Measurements from ENCODE around the gene CCDC154.
"Not testable (repeated sequence)": the region's sequence is repeated elsewhere in the genome, so short reads cannot be mapped to it uniquely, and the experiment has no call there.

Gene CCDC154

DNA sequence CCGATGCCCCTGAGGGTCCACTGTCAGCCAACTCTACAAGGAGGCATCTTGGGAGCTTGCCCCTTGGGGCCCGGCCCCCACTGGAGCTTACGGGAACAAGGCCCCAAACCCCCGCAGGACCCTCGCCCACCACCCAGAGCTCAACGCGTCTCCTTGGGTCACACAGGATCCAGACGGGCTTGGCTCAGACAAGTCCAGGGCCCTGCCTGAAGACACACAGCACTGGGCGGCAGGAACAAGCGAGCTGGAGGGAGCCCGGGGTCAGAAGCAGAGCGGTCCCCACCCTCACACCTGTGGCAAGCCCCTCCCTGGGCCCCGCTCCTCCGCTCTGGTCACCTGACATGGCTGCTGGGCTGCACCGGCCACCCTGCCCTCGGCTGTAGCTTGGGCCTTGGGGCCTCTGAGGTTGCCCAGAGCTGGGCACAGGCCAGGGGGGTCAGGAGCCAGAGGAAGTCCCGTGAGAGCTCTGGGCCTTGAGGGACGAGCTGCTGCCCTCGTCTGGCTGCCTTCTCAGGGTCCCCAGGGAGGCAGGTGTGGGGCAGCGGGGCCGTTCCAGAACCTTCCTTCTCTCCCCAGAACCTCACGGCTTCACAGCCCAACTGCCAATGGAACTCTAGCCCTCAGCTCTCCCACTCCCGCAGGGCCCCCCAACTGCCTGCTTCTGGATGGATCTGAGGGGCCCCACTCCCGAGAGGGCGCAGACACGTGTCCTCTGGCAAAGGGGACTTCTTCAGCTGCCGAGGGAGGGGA is at the start of gene CCDC154:
Gene CCDC154 (minus strand): TSS at position 577 of the 750 bp plus-strand sequence. CDS start 234 bp downstream, at position 343.
- in situ Hi-C loops (cut with MboI; ENCODE audit: low sequenced_read_pairs), result no loop called here

DNA sequence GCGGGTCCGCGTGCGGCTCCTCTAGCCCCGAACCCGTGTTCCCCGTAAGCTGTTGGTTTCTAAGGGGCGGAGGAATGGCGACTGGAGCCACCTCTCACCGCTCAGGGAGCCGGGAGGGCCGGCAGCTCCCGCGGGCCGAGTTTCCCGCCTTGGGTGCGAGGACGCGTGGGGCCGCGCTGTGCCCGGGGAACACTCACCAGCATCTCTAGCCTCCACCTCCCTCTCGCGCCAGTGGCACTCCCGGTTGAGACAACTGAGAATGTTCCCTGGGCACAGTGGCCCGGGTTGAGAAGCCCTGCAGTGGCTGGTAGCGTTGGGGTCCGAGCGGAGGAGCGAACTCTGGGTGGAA is 49.4 kb upstream of the CCDC154 start:
- in situ Hi-C loops (cut with MboI; ENCODE audit: low sequenced_read_pairs), result no loop called here

DNA sequence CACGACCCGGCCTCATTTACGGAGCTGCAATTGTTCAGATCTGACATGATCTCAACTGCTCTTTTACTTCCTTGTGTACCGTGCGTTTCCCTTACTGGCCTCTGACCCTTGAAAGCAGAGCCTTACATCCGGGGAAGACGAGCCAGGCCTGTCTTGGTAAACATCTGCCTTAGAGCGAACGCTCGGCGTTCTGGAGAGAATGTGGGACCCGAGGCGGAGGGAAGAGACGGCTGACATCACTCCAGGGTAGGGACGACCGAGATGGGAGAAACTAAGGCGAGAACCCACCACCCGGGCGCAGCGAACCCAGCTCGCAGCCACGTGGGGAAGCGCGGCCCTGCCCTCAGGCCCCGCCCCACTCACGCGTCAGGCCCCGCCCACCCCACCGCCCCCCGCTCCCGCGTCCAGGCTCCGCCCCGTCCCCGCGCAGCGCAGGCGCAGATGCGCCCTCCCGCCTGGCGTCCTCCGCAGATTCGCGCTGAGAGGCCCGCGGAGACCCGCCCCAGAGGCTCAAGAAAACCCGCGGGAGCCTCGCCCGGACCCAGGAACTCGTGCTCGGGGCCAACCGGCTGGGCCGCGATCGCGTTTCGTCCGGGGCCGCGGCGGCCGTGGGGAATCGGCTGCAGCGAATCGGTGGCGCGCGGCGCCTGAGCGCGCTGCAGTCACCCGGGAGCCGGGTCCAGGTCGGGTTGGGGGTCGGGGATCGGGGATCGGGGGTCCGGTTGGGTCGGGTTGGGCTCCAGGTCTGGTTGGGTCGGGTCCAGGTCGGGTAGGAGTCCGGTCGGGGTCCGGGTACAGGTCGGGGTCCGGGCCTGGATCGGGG is 48.8 kb upstream of the CCDC154 start, which contains the start of gene TELO2:
Gene TELO2 (plus strand): TSS at position 438 of the 823 bp plus-strand sequence. CDS start 922 bp downstream, outside the sequence.
- in situ Hi-C loops (cut with MboI; ENCODE audit: low sequenced_read_pairs), result no loop called here

- in situ Hi-C loops (cut with MboI; ENCODE audit: low sequenced_read_pairs), result no loop called here
These were observed 47.9 kb upstream of the CCDC154 start for GRCh38 chr16:1492082-1492922.

GRCh38 chr16:1491327-1491726 is 47.0 kb upstream of the CCDC154 start:
- in situ Hi-C loops (cut with MboI; ENCODE audit: low sequenced_read_pairs), result no loop called here

DNA sequence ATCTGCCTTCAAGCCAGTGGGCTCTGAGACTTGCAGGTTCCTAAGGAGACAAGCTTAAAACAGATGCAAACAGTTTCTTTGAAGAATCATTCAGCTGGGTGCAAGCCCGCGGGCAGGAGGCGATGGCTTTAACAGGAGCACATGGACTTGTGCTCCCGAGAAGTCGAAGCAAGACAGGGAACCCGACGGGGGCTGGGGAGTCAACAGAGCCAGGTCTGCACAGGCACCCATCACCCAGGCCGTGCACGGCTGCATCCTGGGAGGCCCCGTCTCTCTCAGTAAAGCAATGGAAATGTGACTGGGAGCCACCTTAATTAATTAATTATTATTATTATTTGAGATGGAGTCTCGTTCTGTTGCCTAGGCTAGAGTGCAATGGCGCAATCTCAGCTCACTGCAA is 44.7 kb upstream of the CCDC154 start:
- in situ Hi-C loops (cut with MboI; ENCODE audit: low sequenced_read_pairs), result no loop called here

GRCh38 chr16:1488619-1489018 is 44.3 kb upstream of the CCDC154 start, which contains the start of gene PTX4:
Gene PTX4 (minus strand): TSS chr16:1488944. CDS start chr16:1488909, 35 bp downstream.
- in situ Hi-C loops (cut with MboI; ENCODE audit: low sequenced_read_pairs), result no loop called here

GRCh38 chr16:1488054-1488601 is 43.8 kb upstream of the CCDC154 start:
- in situ Hi-C loops (cut with MboI; ENCODE audit: low sequenced_read_pairs), result no loop called here

DNA sequence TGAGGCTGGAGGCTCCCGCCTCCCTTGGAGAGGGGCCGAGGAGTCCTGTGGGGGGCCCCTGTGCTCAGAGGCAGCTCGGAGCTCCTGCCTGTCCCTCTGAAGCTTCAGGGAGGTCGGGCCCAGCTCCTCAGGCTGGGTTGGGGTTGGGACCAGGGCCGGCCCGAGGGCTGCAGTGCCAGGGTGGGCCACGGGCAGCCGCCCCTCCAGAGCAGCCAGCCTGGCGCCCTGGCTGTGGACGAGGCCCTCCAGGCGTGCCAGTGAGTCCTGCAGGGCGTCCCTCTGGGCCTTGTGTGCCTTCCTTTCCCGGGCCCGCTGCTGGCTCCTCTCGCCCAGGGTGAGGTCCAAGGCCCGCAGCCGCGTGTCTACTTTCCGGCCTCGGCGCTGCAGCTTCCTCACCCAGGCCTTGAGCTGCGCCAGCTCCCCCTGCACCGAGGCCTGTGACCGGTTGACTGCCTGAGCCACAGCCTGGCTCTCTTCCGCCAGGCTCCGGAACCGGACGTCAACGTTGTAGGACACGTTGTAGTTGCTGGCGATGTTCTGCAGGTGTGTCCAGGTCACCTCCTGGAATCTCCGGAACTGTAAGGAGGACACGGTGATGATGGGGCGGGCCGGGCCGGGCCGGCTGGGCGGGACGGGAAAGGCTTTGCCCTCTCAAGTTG is 43.2 kb upstream of the CCDC154 start:
- in situ Hi-C loops (cut with MboI; ENCODE audit: low sequenced_read_pairs), result no loop called here

DNA sequence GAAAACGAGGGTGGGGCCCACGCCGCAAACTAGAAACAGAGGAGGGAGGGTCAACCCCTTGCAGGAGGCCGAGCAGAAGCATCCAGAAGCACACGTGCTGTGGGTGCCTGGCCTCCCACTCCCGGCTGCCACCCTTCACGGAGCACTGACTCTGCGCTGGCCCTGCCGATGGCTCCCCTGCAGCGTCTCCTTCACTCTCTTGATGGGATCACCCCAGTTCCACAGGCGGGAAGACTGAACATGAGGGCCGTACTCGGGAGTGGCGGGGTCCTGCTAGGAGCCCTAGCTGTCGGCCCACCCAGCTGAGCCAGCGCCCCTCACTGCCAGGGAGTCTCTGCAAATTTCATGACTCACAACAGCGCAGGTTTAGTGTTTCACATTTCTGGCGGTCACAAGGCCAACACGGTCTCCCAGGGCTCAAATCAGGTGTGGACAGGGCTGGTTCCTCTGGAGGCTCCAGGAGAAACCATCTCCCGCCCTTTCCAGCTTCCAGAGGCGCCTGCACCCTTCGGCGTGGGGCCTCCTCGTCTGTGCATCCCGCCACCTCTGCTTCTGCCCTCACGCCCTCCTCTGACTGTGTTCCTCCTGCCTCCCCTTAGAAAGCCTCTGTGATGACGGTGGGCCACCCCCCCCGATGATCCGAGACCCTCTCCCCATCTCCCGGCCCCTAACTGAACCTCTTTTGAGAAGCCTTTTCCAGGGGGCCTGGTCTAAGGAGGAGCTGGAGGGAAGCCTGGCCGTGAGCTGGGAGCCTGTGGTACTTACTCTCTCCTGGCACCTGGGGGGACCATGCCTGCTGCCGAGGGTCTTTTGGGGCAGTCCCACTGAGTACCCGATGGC is 42.4 kb upstream of the CCDC154 start:
- in situ Hi-C loops (cut with MboI; ENCODE audit: low sequenced_read_pairs), result no loop called here

GRCh38 chr16:1485847-1486496 is 41.6 kb upstream of the CCDC154 start:
- in situ Hi-C loops (cut with MboI; ENCODE audit: low sequenced_read_pairs), result no loop called here

- in situ Hi-C loops (cut with MboI; ENCODE audit: low sequenced_read_pairs), result no loop called here
These were observed 37.8 kb upstream of the CCDC154 start for GRCh38 chr16:1481906-1482835.

GRCh38 chr16:1478937-1479336 is 34.6 kb upstream of the CCDC154 start:
- in situ Hi-C loops (cut with MboI; ENCODE audit: low sequenced_read_pairs), result not testable (repeated sequence)

DNA sequence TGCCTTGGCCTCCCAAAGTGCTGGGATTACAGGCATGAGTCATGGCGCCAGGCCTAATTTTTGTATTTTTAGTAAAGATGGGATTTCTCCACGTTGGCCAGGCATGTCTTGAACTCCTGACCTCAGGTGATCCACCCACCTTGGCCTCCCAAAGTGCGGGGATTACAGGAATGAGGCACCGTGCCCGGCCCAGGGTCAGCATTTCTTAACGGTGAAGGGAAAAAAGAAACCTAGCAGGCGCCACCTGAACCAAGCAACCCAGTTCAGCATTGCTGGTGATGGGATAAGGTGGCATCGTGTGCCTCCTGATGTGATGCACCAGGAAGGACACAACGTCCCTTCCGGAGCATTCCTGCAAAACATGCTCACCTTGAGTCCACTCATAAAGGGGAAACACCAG is 32.7 kb upstream of the CCDC154 start:
- in situ Hi-C loops (cut with MboI; ENCODE audit: low sequenced_read_pairs), result no loop called here

DNA sequence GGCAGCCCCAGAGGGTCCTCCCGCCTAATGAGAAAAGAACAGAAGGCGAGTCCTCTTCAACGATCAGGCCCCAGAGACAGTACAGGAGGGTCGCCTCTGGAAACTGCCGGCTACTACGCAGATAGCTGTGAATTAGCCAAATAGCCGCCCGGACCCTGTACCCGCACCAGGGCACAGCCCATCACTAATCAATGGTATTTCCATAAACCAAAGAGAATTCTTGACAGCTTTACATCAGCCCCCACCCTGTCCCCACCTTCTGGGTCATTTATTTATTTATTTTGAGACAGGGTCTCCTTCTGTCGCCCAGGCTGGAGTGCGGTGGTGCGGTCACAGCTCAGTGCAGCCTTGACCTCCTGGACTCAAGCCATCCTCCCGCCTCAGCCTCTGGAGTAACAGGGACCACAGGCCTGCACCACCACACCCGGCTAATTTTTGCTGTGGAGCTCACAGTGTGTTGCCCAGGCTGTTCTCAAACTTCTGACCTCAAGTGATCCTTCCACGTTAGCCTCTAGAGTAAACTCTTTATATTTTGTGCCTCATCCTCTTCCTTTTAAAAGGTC is 31.3 kb upstream of the CCDC154 start:
- in situ Hi-C loops (cut with MboI; ENCODE audit: low sequenced_read_pairs), result no loop called here

GRCh38 chr16:1474796-1475551 is 30.6 kb upstream of the CCDC154 start, which contains the start of gene CLCN7:
Gene CLCN7 (minus strand): TSS chr16:1475028. CDS start chr16:1474974, 54 bp downstream.
- in situ Hi-C loops (cut with MboI; ENCODE audit: low sequenced_read_pairs), result no loop called here
